ENCODE measurements around the gene TNFAIP8L3.

The TNFAIP8L3 gene

DNA sequence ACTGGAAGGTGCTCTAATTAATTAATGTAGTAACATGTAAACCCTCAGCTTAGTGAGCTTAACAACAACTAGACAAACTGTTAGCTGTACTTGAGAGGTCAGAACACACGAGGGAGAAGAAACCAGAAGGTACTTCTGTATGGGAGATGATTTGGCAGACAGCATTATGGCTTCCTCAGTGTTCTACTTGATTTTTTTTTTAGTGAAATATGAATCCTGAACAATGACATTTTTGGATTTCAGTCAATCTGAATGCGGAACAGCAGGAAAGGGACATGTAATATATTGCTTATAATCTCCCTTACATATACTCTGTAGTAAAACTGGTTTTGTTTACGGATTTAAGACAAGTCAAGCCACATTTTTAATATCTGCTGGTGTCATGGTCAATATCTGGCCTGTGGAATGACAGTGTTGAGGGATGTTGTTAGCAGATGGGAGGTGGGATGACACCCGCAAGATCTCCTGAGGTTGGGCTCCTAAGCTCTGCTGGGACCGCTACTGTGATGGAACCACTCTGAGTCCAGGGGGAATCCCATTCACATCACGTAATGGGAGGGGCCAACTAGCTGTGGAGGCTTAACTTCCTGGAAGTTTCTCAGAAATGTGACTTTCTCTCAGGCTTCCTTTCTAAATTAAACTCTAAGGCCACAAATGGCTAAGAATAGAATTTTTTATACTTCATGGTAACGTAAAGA is 18.7 kb downstream of the TNFAIP8L3 start:
- no peak for DNase-seq (ENCODE audit: extremely low read depth, low read depth)
- TF ChIP-seq, protein P1, sequence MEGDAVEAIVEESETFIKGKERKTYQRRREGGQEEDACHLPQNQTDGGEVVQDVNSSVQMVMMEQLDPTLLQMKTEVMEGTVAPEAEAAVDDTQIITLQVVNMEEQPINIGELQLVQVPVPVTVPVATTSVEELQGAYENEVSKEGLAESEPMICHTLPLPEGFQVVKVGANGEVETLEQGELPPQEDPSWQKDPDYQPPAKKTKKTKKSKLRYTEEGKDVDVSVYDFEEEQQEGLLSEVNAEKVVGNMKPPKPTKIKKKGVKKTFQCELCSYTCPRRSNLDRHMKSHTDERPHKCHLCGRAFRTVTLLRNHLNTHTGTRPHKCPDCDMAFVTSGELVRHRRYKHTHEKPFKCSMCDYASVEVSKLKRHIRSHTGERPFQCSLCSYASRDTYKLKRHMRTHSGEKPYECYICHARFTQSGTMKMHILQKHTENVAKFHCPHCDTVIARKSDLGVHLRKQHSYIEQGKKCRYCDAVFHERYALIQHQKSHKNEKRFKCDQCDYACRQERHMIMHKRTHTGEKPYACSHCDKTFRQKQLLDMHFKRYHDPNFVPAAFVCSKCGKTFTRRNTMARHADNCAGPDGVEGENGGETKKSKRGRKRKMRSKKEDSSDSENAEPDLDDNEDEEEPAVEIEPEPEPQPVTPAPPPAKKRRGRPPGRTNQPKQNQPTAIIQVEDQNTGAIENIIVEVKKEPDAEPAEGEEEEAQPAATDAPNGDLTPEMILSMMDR (IDR thresholded peaks at IDR 0.05; ENCODE audit: low read depth, low read length, missing control alignments), result no peak
- H3K4me3 ChIP-seq (replicated peaks; ENCODE audit: low read depth, low read length), result no peak overlapping the region

DNA sequence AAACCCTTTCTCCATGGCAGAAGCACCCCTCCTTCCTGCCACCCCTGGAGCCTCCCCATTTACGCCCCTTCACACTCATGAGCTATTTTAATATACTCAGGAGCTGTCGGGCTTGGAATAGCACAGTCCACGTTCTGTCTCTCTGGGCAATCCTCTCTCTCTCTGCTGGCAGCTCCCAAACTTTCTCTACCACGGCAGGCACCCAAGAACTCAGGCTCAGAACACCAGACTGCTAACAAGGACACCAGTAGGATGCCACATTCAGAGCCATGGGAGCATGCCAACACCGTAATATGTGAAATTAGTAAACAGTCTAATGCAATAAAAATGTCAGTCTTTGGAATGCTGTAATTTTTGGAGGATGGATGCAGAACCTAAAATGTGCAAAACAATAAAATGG is 19.3 kb downstream of the TNFAIP8L3 start:
- TF ChIP-seq, protein P1 (IDR thresholded peaks at IDR 0.05; ENCODE audit: low read depth, low read length, missing control alignments), result no peak
- no peak overlapping the region for H3K4me3 ChIP-seq (replicated peaks; ENCODE audit: low read depth, low read length)
- no peak for DNase-seq (ENCODE audit: extremely low read depth, low read depth)

DNA sequence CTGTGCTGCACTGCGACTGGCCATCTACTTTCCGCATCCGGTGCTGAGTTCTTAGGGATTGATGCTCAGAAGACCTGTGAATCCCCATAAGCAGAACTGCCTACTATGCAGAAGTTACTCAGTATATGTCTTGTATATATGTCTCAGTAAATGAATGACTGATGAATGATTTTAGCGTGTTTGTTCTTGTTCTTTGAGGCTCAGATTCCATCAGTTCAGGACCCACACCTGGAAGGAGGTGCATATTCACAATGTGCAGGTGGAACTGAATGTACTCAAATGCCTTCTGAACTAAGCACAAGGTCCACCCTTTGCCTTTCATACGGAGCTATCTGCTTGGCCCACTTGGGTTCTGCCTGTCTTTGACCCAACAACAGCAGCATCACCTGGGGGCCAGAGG is 19.8 kb downstream of the TNFAIP8L3 start:
- TF ChIP-seq, protein P1 (IDR thresholded peaks at IDR 0.05; ENCODE audit: low read depth, low read length, missing control alignments), result no peak
- DNase-seq (ENCODE audit: extremely low read depth, low read depth), result no peak
- H3K4me3 ChIP-seq (replicated peaks; ENCODE audit: low read depth, low read length), result no peak overlapping the region

DNA sequence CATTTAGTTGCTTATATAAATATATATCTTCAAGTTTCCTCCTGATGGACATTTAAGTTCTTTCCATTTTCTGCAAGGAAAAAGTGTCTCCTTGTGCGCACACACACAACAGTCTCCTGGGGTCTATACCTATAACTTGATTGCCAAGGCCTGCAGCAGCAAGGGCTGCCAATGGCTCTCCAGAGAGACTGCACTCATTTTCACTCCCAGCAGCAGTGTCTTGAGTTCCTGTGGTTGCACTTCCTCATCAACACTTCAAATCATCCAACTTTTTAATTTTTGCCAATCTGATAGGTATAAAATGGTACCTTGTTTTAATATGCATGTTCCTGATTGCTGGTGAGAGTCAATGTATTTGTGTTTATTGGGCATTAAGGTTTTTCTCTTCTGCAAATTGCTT is 23.1 kb downstream of the TNFAIP8L3 start:
- TF ChIP-seq, protein P1 (IDR thresholded peaks at IDR 0.05; ENCODE audit: low read depth, low read length, missing control alignments), result no peak
- no peak for DNase-seq (ENCODE audit: extremely low read depth, low read depth)
- H3K4me3 ChIP-seq (replicated peaks; ENCODE audit: low read depth, low read length), result no peak overlapping the region

DNA sequence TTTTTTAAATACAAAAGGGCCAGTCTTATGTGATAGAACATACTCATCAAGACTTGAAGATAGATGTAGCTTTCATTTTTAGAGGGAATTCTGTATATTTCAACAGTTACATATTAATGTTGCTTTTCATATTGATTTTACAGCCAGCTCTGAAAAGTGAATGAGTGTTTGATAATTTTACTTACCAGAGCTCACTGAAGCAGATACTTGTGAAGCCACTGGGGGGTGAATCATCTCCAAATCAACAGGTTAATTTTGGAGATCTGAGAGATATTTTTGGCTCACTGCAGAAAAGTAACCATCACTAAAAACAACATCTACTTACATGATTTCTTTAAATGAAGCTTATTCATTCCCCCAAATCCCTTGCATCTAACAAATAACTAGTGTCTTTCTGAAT is 24.7 kb downstream of the TNFAIP8L3 start:
- DNase-seq (ENCODE audit: extremely low read depth, low read depth), result no peak
- TF ChIP-seq, protein P1 (IDR thresholded peaks at IDR 0.05; ENCODE audit: low read depth, low read length, missing control alignments), result no peak
- H3K4me3 ChIP-seq (replicated peaks; ENCODE audit: low read depth, low read length), result no peak overlapping the region

DNA sequence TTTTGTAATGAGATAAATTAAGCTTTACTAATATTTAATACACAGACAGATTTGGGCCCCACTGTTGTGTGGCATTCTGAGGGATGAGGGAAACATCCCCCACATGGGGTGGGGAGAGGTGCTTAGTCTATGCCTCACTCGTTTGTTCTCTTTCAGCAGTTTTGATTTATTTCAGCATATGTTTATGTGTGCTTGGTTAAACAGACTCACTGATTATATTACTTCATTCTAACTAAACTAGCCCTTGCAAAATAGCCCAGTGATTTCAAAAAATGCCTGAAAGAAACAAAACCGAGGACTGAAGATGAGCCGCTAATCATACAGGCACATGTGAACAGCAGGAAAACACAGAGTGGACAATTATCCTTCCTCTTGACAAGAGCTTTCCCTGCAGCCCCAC is 27.2 kb downstream of the TNFAIP8L3 start:
- no peak for DNase-seq (ENCODE audit: extremely low read depth, low read depth)
- TF ChIP-seq, protein P1 (IDR thresholded peaks at IDR 0.05; ENCODE audit: low read depth, low read length, missing control alignments), result no peak

DNA sequence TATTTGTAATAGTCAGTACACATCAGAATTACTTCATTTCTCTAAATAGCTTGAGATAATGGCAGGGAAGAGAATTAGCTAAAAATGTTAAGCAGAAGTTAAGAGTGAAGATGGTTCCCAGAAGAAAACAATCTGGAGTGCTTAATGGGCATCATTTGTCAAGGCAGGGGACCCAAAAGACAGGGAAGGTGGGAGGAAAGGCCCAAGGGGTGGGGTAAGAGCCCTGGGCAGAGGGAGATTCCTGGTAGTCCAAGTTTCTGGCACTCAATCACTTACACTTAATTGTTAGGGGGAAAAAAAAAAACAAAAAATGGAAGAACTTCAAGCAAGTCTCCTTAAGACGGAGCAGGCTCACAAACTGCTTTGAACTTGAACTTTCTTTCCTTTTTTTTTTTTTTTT is 28.9 kb downstream of the TNFAIP8L3 start:
- no peak for DNase-seq (ENCODE audit: extremely low read depth, low read depth)
- no peak overlapping the region for H3K4me3 ChIP-seq (replicated peaks; ENCODE audit: low read depth, low read length)
- TF ChIP-seq, protein P1 (IDR thresholded peaks at IDR 0.05; ENCODE audit: low read depth, low read length, missing control alignments), result no peak

More for the DNA sequence above, 27.2 kb downstream of the TNFAIP8L3 start:
- no peak overlapping the region for H3K4me3 ChIP-seq (replicated peaks; ENCODE audit: low read depth, low read length)
